Left lobe of liver (tissue), 2 donors: Measurements from ENCODE around the gene SLC32A1. TPM values are rescaled to one million over a fixed set of nuclear protein-coding genes. Genes with fewer than 3 reads are reported as not detected.

Experiments used
- ATAC-seq: fragments of 200-7000 bp; cut with Tn5 transposase; one replicate; pipeline ENCODE4 v1.9.1; 2020; ENCODE audit warnings: mild to moderate bottlenecking, moderate library complexity
- DNase-seq: peaks from one replicate; pipeline ENCODE4 v3.0.0-alpha.2; 2020; ENCODE audit warnings: low spot score
- total RNA-seq: library from RNA; stranded (reverse); gene quantifications from one replicate; pipeline ENCODE4 v1.2.1, GENCODE V29; 2021
- donor health status: DM: no; HTN: no; CAD: no; lungs with moderate emphysema.
- donor health status: DM: no; HTN: yes; CAD: no.

The SLC32A1 gene
- not detected for total RNA-seq

GRCh38 chr20:38723848-38724625, at the start of gene SLC32A1:
Gene SLC32A1 (plus strand): TSS chr20:38724486. CDS start chr20:38724725, 239 bp downstream.
- no peak for ATAC-seq
- DNase-seq = no peak

- DNase-seq = no peak
- ATAC-seq = no peak
Measured at GRCh38 chr20:38674765-38675133, 49.5 kb upstream of the SLC32A1 start.

GRCh38 chr20:38676576-38676975, 47.7 kb upstream of the SLC32A1 start:
- no peak for DNase-seq
- no peak for ATAC-seq

GRCh38 chr20:38680500-38681306, 43.6 kb upstream of the SLC32A1 start:
- ATAC-seq = peak; percentile 70

GRCh38 chr20:38685271-38685670, 39.0 kb upstream of the SLC32A1 start:
- ATAC-seq = no peak

More at GRCh38 chr20:38680500-38681306, 43.6 kb upstream of the SLC32A1 start:
- DNase-seq = no peak

GRCh38 chr20:38685853-38686473, 38.3 kb upstream of the SLC32A1 start:
- DNase-seq (no peak), ATAC-seq (peak; percentile 67)

More at GRCh38 chr20:38685271-38685670, 39.0 kb upstream of the SLC32A1 start:
- no peak for DNase-seq

GRCh38 chr20:38692436-38693411, 31.6 kb upstream of the SLC32A1 start:
- ATAC-seq (peak; percentile 80), DNase-seq (peak; percentile 47)

- ATAC-seq = no peak
- DNase-seq = no peak
Measured at GRCh38 chr20:38697306-38697705, 27.0 kb upstream of the SLC32A1 start.

GRCh38 chr20:38698541-38698940, 25.7 kb upstream of the SLC32A1 start:
- ATAC-seq (no peak), DNase-seq (no peak)

GRCh38 chr20:38700141-38700540, 24.1 kb upstream of the SLC32A1 start:
- ATAC-seq (no peak), DNase-seq (no peak)

- no peak for DNase-seq
- ATAC-seq = no peak
Measured at GRCh38 chr20:38700926-38701325, 23.4 kb upstream of the SLC32A1 start.

- DNase-seq = no peak
- no peak for ATAC-seq
Measured at GRCh38 chr20:38703526-38703925, 20.8 kb upstream of the SLC32A1 start.

- no peak for ATAC-seq
- DNase-seq = no peak
Measured at GRCh38 chr20:38704136-38704535, 20.1 kb upstream of the SLC32A1 start.

- DNase-seq = no peak
Measured at GRCh38 chr20:38706509-38706908, 17.8 kb upstream of the SLC32A1 start.

GRCh38 chr20:38714308-38714707, 10.0 kb upstream of the SLC32A1 start:
- no peak for ATAC-seq
- DNase-seq = no peak

More at GRCh38 chr20:38706509-38706908, 17.8 kb upstream of the SLC32A1 start:
- ATAC-seq = no peak

GRCh38 chr20:38715646-38716045, 8.6 kb upstream of the SLC32A1 start:
- DNase-seq (no peak), ATAC-seq (no peak)

GRCh38 chr20:38722683-38723016, 1.6 kb upstream of the SLC32A1 start:
- DNase-seq = no peak
- no peak for ATAC-seq

GRCh38 chr20:38723017-38723847, 1.1 kb upstream of the SLC32A1 start:
- ATAC-seq (no peak), DNase-seq (no peak)

GRCh38 chr20:38724626-38725147, 401 bp downstream of the SLC32A1 start:
- DNase-seq (no peak), ATAC-seq (no peak)
